Endothelial cell (in vitro differentiated cells): Measurements from ENCODE around the gene THOC6. TPM values are rescaled to one million over a fixed set of nuclear protein-coding genes. Genes with fewer than 3 reads are reported as not detected.

Source experiments
- DNase-seq: peaks from one replicate; pipeline ENCODE4 v3.0.0; 2021; ENCODE audit warnings: low spot score
- H3K27ac Mint-ChIP-seq: one replicate; pipeline ENCODE4 v1.8.0; 2021; ENCODE audit warnings: mixed read lengths, inconsistent platforms; ENCODE audit not compliant: unreplicated experiment
- H3K27me3 Mint-ChIP-seq: one replicate; pipeline ENCODE4 v1.8.0; 2021; ENCODE audit warnings: mild to moderate bottlenecking, moderate library complexity, mixed read lengths, inconsistent platforms; ENCODE audit not compliant: unreplicated experiment
- H3K36me3 Mint-ChIP-seq: one replicate; pipeline ENCODE4 v1.8.0; 2021; ENCODE audit warnings: mild to moderate bottlenecking, low read depth, mixed read lengths, inconsistent platforms; ENCODE audit not compliant: unreplicated experiment
- H3K4me1 Mint-ChIP-seq: one replicate; pipeline ENCODE4 v1.8.0; 2021; ENCODE audit warnings: mild to moderate bottlenecking, mixed read lengths, inconsistent platforms; ENCODE audit not compliant: unreplicated experiment
- H3K4me3 Mint-ChIP-seq: one replicate; pipeline ENCODE4 v1.8.0; 2021; ENCODE audit warnings: mild to moderate bottlenecking, mixed read lengths, inconsistent platforms; ENCODE audit not compliant: unreplicated experiment
- H3K9me3 Mint-ChIP-seq: one replicate; pipeline ENCODE4 v1.8.0; 2021; ENCODE audit warnings: mixed read lengths, inconsistent platforms; ENCODE audit not compliant: unreplicated experiment
- total RNA-seq: library from RNA; stranded (reverse); fragmentation: NEBNext Ultra II Directional; extraction: Animal tissue kit (Norgen Biotek cat#: 25700); gene quantifications from one replicate; pipeline ENCODE4 v1.2.1, GENCODE V29; 2021; ENCODE audit not compliant: unreplicated experiment
- TF ChIP-seq, protein P1 (sequence below): fragments of 200-600 bp; sonication (generic); IDR thresholded peaks from one replicate; pipeline ENCODE4 v1.5.0; 2021; ENCODE audit warnings: antibody characterized with exemption; ENCODE audit not compliant: unreplicated experiment

The THOC6 gene
- total RNA-seq, 1 donor from 2014 or later = 22.9 TPM

DNA sequence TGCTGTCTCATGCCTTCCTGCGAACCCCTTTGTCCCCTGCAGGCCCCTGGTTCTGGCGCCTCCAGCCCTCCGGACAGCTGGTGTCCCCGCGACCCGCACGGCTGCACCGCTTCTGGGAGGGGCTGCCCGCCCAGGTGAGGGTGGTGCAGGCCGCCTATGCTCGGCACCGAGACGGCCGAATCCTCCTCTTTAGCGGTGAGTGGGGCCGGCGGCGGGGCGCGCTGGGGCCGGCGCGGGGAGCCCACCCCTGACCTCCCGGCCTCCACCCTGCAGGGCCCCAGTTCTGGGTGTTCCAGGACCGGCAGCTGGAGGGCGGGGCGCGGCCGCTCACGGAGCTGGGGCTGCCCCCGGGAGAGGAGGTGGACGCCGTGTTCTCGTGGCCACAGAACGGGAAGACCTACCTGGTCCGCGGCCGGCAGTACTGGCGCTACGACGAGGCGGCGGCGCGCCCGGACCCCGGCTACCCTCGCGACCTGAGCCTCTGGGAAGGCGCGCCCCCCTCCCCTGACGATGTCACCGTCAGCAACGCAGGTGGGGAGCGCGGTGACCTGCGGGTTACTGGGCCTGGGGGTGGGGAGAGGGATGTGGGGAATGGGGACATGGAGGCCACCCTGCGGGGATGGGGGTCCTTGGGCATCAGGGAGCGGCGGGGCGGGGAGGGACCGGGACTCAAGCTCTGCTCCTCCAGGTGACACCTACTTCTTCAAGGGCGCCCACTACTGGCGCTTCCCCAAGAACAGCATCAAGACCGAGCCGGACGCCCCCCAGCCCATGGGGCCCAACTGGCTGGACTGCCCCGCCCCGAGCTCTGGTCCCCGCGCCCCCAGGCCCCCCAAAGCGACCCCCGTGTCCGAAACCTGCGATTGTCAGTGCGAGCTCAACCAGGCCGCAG, 34.5 kb downstream of the THOC6 start:
- H3K4me1 Mint-ChIP-seq = peaks cover 20% of the 10 kb centered on the region
- H3K9me3 Mint-ChIP-seq = no peaks in the 10 kb centered on the region
- H3K27ac Mint-ChIP-seq = no peak overlapping the region
- H3K4me3 Mint-ChIP-seq = peak overlapping the region; percentile 90
- peaks cover 15% of the 10 kb centered on the region for H3K27me3 Mint-ChIP-seq
- peaks cover 20% of the 10 kb centered on the region for H3K36me3 Mint-ChIP-seq
- peak; percentile 45 for DNase-seq
- TF ChIP-seq, protein P1, sequence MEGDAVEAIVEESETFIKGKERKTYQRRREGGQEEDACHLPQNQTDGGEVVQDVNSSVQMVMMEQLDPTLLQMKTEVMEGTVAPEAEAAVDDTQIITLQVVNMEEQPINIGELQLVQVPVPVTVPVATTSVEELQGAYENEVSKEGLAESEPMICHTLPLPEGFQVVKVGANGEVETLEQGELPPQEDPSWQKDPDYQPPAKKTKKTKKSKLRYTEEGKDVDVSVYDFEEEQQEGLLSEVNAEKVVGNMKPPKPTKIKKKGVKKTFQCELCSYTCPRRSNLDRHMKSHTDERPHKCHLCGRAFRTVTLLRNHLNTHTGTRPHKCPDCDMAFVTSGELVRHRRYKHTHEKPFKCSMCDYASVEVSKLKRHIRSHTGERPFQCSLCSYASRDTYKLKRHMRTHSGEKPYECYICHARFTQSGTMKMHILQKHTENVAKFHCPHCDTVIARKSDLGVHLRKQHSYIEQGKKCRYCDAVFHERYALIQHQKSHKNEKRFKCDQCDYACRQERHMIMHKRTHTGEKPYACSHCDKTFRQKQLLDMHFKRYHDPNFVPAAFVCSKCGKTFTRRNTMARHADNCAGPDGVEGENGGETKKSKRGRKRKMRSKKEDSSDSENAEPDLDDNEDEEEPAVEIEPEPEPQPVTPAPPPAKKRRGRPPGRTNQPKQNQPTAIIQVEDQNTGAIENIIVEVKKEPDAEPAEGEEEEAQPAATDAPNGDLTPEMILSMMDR = no peak

DNA sequence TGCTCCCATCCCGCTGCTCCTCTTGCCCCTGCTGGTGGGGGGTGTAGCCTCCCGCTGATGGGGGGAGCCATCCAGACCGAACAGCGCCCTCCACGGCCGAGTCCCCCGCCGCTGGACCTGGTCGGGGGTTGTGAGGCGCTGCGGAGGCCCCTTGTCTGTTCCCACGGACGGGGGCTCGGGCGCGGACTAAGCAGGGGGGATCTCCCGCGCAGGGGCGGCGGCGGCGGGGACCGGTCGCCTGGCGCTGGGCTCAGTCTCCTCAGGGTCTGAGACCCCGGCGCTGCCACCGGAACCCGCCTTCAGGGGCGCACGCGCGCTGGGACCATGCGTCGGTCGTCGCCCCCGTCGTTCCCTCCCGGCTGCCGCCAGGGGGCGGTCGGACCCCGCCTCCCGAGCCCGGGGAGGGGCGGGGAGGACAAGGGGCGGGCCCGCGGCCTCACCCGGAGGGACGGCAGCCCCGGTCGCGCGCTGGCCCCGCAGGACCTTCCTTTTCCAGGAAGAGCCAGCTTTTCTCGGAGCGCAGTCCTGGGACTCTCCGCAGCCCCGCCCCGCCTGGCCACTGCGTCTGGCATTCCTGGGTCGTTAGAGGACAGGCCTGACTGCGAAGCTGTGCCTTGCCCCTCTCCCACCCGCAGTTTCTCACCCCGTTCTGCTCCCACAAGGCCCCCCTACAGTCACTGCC, 35.3 kb downstream of the THOC6 start:
- H3K27ac Mint-ChIP-seq = peak overlapping the region; percentile 72
- peaks cover 15% of the 10 kb centered on the region for H3K27me3 Mint-ChIP-seq
- TF ChIP-seq, protein P1 = peak; percentile 95
- H3K4me1 Mint-ChIP-seq = peaks cover 20% of the 10 kb centered on the region
- peak overlapping the region; percentile 90 for H3K4me3 Mint-ChIP-seq
- DNase-seq = peak; percentile 96
- no peaks in the 10 kb centered on the region for H3K9me3 Mint-ChIP-seq
- peaks cover 13% of the 10 kb centered on the region for H3K36me3 Mint-ChIP-seq

DNA sequence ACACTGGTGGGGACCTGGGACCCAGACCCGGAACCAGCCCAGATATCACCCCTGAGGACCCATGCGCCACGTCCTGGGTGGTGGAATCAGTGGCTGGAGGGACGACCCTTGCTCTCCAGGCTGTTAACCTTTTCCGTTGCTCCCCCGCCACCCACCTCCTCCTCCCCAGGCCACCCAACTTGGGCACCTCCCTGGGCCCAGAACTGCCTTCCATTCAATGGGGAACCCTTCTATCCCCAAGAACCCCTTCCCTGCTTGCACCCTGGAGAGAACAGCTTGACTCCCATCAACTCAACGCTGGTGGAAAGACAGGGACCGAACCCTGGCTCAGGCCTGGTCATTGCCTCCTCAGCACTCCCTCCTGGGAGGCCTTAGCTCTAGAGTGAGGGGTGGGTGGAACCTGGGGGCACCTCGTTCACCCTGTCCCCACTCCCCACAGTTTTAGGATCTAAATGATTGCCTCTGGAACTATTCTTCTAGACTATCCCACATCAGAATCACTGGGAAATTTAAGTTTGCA, 35.9 kb downstream of the THOC6 start:
- peak overlapping the region; percentile 72 for H3K27ac Mint-ChIP-seq
- peaks cover 18% of the 10 kb centered on the region for H3K4me1 Mint-ChIP-seq
- H3K4me3 Mint-ChIP-seq = peak overlapping the region; percentile 86
- H3K27me3 Mint-ChIP-seq = peaks cover 13% of the 10 kb centered on the region
- DNase-seq = no peak
- H3K9me3 Mint-ChIP-seq = no peaks in the 10 kb centered on the region
- TF ChIP-seq, protein P1 = no peak
- peaks cover 10% of the 10 kb centered on the region for H3K36me3 Mint-ChIP-seq

DNA sequence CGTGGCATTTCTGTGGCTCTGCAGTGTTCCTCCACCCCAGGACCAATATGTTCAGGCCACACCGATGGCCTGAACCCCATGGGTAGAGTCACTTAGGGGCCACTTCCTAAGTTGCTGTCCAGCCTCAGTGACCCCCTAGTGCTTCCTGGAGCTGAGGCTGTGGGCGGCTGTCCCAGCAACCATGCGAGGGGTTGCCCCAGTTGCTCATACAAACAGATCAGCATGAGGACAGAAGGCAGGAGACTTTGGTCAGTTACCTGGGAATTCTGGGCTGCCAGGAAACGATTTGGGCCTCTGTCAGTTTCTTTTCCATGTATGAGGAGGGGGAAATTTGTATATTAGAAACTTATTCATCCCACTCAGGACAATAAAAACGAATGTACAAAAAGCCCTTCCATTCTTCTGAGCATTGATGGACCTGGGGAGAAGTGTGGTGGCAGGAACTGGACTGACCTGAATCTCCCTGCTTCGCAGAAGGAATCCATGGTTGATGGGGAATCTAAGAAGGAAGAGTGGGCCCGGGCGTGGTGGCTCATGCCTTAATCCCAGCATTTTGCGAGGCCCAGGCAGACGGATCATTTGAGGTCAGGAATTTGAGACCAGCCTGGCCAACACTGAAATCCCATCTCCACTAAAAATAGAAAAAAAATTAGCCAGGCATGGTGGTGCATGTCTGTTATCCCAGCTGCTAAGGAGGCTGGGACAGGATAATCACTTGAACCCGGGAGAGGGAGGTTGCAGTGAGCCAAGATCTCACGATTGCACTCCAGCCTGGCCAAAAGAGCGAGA, 36.7 kb downstream of the THOC6 start:
- peak overlapping the region; percentile 86 for H3K4me3 Mint-ChIP-seq
- H3K9me3 Mint-ChIP-seq = no peaks in the 10 kb centered on the region
- peaks cover 8% of the 10 kb centered on the region for H3K27me3 Mint-ChIP-seq
- peak overlapping the region; percentile 42 for H3K27ac Mint-ChIP-seq
- H3K36me3 Mint-ChIP-seq = peaks cover 6% of the 10 kb centered on the region
- no peak for DNase-seq
- H3K4me1 Mint-ChIP-seq = peaks cover 13% of the 10 kb centered on the region
- TF ChIP-seq, protein P1 = no peak
